ENCODE results near the gene DPYD.

The DPYD gene

GRCh38 chr1:97920832-97921571 lies at the start of gene DPYD:
Gene DPYD (minus strand): TSS chr1:97921034. CDS start chr1:97920922, 112 bp downstream.
- in situ Hi-C loops (cut with MboI; ENCODE audit: low sequenced_read_pairs): no loop called here

DNA sequence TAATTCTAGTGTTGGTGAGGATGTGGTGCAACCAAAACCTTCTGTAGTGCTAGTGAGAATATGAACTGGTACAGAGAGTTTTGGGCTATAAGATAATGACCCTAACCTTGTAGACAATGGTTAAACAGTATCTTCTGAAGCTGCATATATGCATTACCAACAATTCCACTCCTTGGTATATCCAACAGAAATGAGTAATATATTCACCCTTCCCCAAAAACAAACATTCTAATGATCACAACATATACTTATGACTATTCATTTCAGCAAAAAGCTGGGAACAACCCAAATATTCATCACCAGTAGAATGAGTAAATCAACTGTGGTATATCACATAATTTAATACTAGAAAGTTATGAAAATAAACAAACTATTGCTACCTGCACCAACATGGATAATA lies 39.6 kb upstream of the DPYD start:
- in situ Hi-C loops (cut with MboI; ENCODE audit: low sequenced_read_pairs): no loop called here

- in situ Hi-C loops (cut with MboI; ENCODE audit: low sequenced_read_pairs): no loop called here
Measured at GRCh38 chr1:97947695-97948094, 26.9 kb upstream of the DPYD start.

GRCh38 chr1:97943354-97943753 lies 22.5 kb upstream of the DPYD start:
- in situ Hi-C loops (cut with MboI; ENCODE audit: low sequenced_read_pairs): no loop called here

- in situ Hi-C loops (cut with MboI; ENCODE audit: low sequenced_read_pairs): no loop called here
Measured at GRCh38 chr1:97942161-97943123, 21.6 kb upstream of the DPYD start.

GRCh38 chr1:97938285-97938642 lies 17.4 kb upstream of the DPYD start:
- in situ Hi-C loops (cut with MboI; ENCODE audit: low sequenced_read_pairs): no loop called here

- in situ Hi-C loops (cut with MboI; ENCODE audit: low sequenced_read_pairs): no loop called here
Measured at GRCh38 chr1:97936976-97937375, 16.1 kb upstream of the DPYD start.

- in situ Hi-C loops (cut with MboI; ENCODE audit: low sequenced_read_pairs): no loop called here
Measured at GRCh38 chr1:97934491-97934890, 13.7 kb upstream of the DPYD start.

- in situ Hi-C loops (cut with MboI; ENCODE audit: low sequenced_read_pairs): no loop called here
Measured at GRCh38 chr1:97929874-97930851, 9.3 kb upstream of the DPYD start.

DNA sequence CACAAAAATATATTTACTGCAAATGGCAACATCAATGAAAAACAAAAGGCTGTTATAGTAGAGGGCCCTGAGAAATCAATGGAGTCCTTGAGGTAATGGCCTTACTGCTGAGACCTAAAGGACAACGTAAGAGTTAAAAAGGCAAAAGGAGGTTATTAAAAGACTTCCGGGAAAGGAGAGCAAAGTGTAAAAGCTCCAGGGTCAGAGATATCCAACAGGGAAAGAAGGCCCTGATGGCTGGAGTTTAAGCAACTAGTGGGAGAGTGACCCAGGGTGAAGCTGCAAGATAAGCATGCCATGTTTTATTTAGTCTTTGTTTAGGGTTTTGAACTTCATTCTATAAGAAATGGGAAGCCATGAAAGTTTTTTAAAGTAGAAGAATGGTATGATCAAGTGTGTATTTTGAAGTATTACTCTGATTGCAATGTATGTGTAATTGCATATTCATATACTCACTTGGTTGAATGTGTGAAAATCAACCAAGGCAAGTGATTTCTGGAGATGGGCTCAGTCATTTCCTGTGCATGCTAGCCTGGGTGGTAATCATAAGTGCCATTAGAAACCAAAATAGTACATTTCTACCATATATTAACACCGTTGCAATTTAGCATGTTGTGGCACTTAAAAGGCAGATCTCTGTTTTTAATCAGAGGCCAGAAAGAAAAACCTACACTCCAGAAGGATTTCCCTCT lies 5.3 kb upstream of the DPYD start:
- in situ Hi-C loops (cut with MboI; ENCODE audit: low sequenced_read_pairs): no loop called here

- in situ Hi-C loops (cut with MboI; ENCODE audit: low sequenced_read_pairs): no loop called here
Measured at GRCh38 chr1:97925151-97925550, 4.3 kb upstream of the DPYD start.

- in situ Hi-C loops (cut with MboI; ENCODE audit: low sequenced_read_pairs): no loop called here
Measured at GRCh38 chr1:97923811-97924210, 3.0 kb upstream of the DPYD start.

- in situ Hi-C loops (cut with MboI; ENCODE audit: low sequenced_read_pairs): no loop called here
Measured at GRCh38 chr1:97920276-97920831, 480 bp downstream of the DPYD start.

- in situ Hi-C loops (cut with MboI; ENCODE audit: low sequenced_read_pairs): no loop called here
Measured at GRCh38 chr1:97919585-97920261, 1.1 kb downstream of the DPYD start.

DNA sequence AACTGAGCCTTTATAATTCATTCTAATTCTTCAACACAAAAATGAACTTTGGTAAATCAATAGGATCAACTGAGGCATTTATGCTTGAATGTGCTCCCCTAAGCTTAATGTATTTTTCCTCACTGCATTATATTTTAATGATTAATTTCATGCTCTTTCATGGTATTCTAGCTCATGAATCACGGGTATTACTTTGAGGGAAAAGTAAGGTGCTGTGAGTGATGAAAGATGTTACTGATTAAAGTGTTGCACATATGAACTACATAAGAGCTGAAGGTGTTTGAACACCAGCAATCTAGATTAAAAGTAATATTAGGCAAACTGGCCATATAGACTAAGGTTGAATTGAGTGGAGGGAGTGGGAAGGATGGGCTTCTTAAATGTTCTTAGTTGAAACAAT lies 1.9 kb downstream of the DPYD start:
- in situ Hi-C loops (cut with MboI; ENCODE audit: low sequenced_read_pairs): no loop called here

DNA sequence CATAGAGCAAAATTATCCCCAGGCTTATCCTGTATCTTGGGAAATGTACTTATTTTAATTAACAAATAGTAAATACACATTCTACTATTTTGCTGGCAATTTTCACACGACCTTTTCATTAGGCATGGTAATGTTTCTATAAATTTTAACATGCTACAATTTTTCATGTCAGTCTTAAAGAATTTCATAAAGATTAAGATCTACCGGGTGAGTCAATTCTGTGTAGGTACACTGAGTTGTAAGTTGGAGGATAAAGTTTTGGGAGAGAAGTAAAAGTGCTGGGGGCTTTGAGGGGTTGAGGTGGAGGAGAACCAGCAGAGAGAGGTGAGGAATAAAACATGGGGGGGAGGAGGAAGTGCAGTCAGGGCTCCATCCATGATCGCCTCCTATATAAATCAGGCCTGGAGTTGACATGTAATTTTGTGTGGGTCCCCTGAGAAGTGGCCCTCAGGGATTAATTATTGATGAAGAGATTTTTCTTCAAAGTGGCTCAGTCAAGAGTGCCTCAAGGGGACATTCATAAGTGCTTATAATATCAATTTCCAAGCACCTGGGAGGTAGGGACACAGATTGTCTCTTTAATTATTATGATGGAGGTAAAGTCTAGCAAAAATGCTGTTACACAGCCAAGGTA lies 7.2 kb downstream of the DPYD start:
- in situ Hi-C loops (cut with MboI; ENCODE audit: low sequenced_read_pairs): no loop called here

DNA sequence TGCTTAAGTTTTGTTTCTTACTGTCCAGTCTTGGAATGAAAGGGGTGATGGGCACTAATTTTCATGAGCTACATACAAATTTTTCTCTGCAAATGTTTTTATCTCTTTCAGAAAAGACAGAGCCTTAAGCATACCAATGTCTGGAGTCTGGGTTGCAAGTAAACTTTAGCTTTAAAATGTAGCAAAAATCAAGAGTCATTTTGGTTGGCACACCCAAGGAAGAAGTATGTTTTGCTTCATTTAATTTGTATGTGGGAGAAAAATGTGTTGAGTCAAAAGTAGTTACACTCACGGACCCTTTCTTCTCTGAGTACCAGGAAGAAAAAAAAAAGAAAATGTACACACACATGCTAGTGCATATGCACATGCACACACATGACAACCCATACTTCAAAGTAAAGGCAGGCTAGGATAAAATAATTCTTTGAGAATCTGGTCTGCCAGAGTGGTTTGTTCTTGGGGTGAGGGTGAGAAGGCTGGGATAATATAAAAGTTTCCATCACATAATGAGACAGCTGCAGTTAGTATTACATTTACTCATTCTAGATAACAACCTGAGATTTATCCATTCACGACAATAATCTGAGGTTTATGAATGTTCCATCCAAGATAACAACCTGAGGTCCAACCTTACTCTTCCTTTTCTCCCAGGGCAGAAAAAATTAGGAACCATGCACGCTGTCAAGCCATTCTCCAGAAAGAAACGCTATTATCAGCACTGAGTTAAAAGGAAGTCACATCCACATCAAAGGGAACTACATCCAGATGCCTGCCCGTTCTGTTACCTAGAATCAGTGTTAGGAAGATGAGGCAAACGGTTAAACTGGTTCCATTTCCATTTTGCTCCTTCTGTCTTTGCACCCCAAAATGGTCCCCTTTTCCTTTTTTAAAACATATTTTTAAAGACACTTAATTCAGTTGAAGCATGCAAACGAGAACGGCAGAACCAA lies 9.3 kb downstream of the DPYD start:
- in situ Hi-C loops (cut with MboI; ENCODE audit: low sequenced_read_pairs): no loop called here

GRCh38 chr1:97909266-97909665 lies 11.6 kb downstream of the DPYD start:
- in situ Hi-C loops (cut with MboI; ENCODE audit: low sequenced_read_pairs): no loop called here

Data from hTERT RPE-1 (cell line).